Heart left ventricle (tissue), 16 donors: ENCODE results near the gene CCDC127. TPM values are rescaled to one million over a fixed set of nuclear protein-coding genes. Genes with fewer than 3 reads are reported as not detected.

Source experiments
- ATAC-seq, 4 donors: fragments of 200-7000 bp; cut with Tn5 transposase; one replicate each; pipeline ENCODE4 v1.9.1; 2020 to 2022; ENCODE audit warnings: moderate library complexity in 4 of 4, mild to moderate bottlenecking in 3 of 4, moderate number of reproducible peaks in 1 of 4
- DNase-seq, 5 donors: peaks; one replicate each; pipeline ENCODE4 v3.0.0-alpha.2; 2020
- H3K27ac ChIP-seq, 12 donors: fragments of 200-600 bp; sonication (generic) in 4 of 12; one replicate each; pipeline versions ENCODE4 v1.5.0 to v1.8.0; 2016 to 2022; ENCODE audit warnings: mild to moderate bottlenecking in 2 of 12
- H3K27me3 ChIP-seq, 9 donors: fragments of 200-600 bp; sonication (generic) in 2 of 9; one replicate each; pipeline versions ENCODE4 v1.5.1 to v1.8.0; 2016 to 2022; ENCODE audit warnings: mild to moderate bottlenecking in 3 of 9
- H3K36me3 ChIP-seq, 9 donors: fragments of 200-600 bp; sonication (generic) in 2 of 9; one replicate each; pipeline versions ENCODE4 v1.5.0 to v1.8.0; 2018 to 2022; ENCODE audit warnings: mild to moderate bottlenecking in 2 of 9
- H3K4me1 ChIP-seq, 12 donors: fragments of 200-600 bp; sonication (generic) in 4 of 12; one replicate each; pipeline versions ENCODE4 v1.5.0 to v1.8.0; 2016 to 2022; ENCODE audit warnings: mild to moderate bottlenecking in 3 of 12
- H3K4me3 ChIP-seq, 12 donors: fragments of 200-600 bp; sonication (generic) in 4 of 12; one replicate each; pipeline versions ENCODE4 v1.5.0 to v1.8.0; 2017 to 2022; ENCODE audit warnings: mild to moderate bottlenecking in 9 of 12, moderate library complexity in 4 of 12
- H3K9me3 ChIP-seq, 12 donors: fragments of 200-600 bp; sonication (generic) in 4 of 12; one replicate each; pipeline versions ENCODE4 v1.5.0 to v1.8.0; 2016 to 2022; ENCODE audit warnings: mild to moderate bottlenecking in 1 of 12
- CTCF ChIP-seq, 12 donors: fragments of 200-600 bp; sonication (generic) in 4 of 12; IDR thresholded peaks; one replicate each; pipeline versions ENCODE4 v1.5.0 to v1.8.0; 2018 to 2022; ENCODE audit warnings: antibody characterized with exemption in 12 of 12, mild to moderate bottlenecking in 5 of 12
- POLR2A ChIP-seq, 2 donors: fragments of 450-650 bp; IDR thresholded peaks; one replicate each; pipeline ENCODE4 v1.6.1; 2017; ENCODE audit warnings: antibody characterized with exemption in 2 of 2, mild to moderate bottlenecking in 2 of 2, moderate library complexity in 2 of 2
- WGBS, 4 donors: extraction: QIAGEN DNeasy Blood & Tissue Kit in 2 of 4; methylation state at CpG; one replicate each; pipeline versions ENCODE4 v1.1.5 to v1.1.7; 2013 to 2018; 5-methylcytosine and 5-hydroxymethylcytosine counted together
- intact Hi-C, 10 donors: fragments of 100-400 bp; cut with DNase I; formaldehyde crosslinking; loops; one replicate each; pipeline versions ENCODE4 v1.11.1 to v1.14.2; 2022
- polyA plus RNA-seq, 2 donors: library from polyadenylated mRNA; stranded (reverse); fragments of 200-250 nt; gene quantifications; one replicate each; pipeline ENCODE4 v1.2.3, GENCODE V29; 2013
- total RNA-seq, 9 donors: library from RNA; depleted of rRNA in 2 of 9; stranded (reverse); fragments of >200 nt in 2 of 9; fragmentation: NEBNext Ultra II Directional in 3 of 9; extraction: Animal tissue kit (Norgen Biotek cat#: 25700) in 3 of 9; gene quantifications; one replicate each; pipeline versions ENCODE4 v1.1.0 to v1.2.4, GENCODE V29; 2016 to 2023
- donor health status: ischemic (EF 13 %, LVEDD 7.1; RV severe dilation, severe dysfunction).
- donor health status: healthy with polysubstance abuse.
- donor health status: DM: no; HTN: yes; CAD: no.
- donor health status: DM: no; HTN: no; CAD: no.
- donor health status: ischemic (EF 25% LVEDD 6.9; RV normal size, moderate dysfunction).
- donor health status: ischemic (EF 25% LVEDD 5.7; RV mildly dilated, moderate dysfunction).
- donor health status: healthy.
- donor health status: DM: yes; HTN: yes; CAD: no.
- donor health status: ischemic (EF 35%, LVEDD 5.7; RV mildly dilated, moderate dysfunction).
- donor health status: nonischemic (EF 11% LVEDD 7.7; RV severe dilation, severe dysfunction).
- donor health status: DM: yes; HTN: yes; CAD: no.
- donor health status: PGD.
- donor health status: ischemic (EF 29% LVEDD 5.4; RV normal size, mild dysfunction).
- donor health status: nonischemic (EF 23%, LVEDD 6.1; RV moderate dilation, normal function).

CCDC127 gene
- total and polyA plus RNA-seq, 11 donors = 4.8 to 10.3 (median 7.5) TPM

GRCh38 chr5:154826-155225, 63.1 kb downstream of the CCDC127 start:
- Histone ChIP-seq H3K9me3 (peaks cover 0 to under 1% (median 0%) of the 10 kb centered on the region in 12 donors), H3K4me1 (no peaks in the 10 kb centered on the region), H3K27me3 (peaks cover 0 to 12% (median 0%) of the 10 kb centered on the region in 9 donors), H3K36me3 (no peaks in the 10 kb centered on the region), H3K4me3 (no peak overlapping the region), H3K27ac (no peak overlapping the region)
- WGBS, 4 donors = 80 to 91% (median 85%) methylated on average over 18 of the region's 18 CpGs
- no peak for DNase-seq
- no peak for TF ChIP-seq POLR2A (IDR thresholded peaks at IDR 0.05)
- no peak for TF ChIP-seq CTCF (IDR thresholded peaks at IDR 0.05)
- intact Hi-C loops = no loop called here
- ATAC-seq = no peak

- ATAC-seq = no peak
Observed at GRCh38 chr5:154236-154635, 63.7 kb downstream of the CCDC127 start.

GRCh38 chr5:153256-153655, 64.7 kb downstream of the CCDC127 start:
- Histone ChIP-seq H3K9me3 (peaks cover 0 to 14% (median 5%) of the 10 kb centered on the region in 12 donors), H3K4me3 (no peak overlapping the region), H3K4me1 (no peaks in the 10 kb centered on the region), H3K27me3 (no peaks in the 10 kb centered on the region), H3K36me3 (no peaks in the 10 kb centered on the region), H3K27ac (no peak overlapping the region)
- DNase-seq (no peak), ATAC-seq (no peak)
- intact Hi-C loops = no loop called here
- TF ChIP-seq POLR2A (IDR thresholded peaks at IDR 0.05) (no peak), CTCF (IDR thresholded peaks at IDR 0.05) (no peak)
- 67 to 87% (median 84%) methylated on average over 8 of the region's 8 CpGs for WGBS, 4 donors

More at GRCh38 chr5:154236-154635, 63.7 kb downstream of the CCDC127 start:
- Histone ChIP-seq H3K4me3 (no peak overlapping the region), H3K27me3 (peaks cover 0 to 8% (median 0%) of the 10 kb centered on the region in 9 donors), H3K9me3 (peaks cover 0 to 6% (median 0%) of the 10 kb centered on the region in 12 donors), H3K27ac (no peak overlapping the region), H3K36me3 (no peaks in the 10 kb centered on the region), H3K4me1 (no peaks in the 10 kb centered on the region)
- 55 to 74% (median 66%) methylated on average over 10 of the region's 10 CpGs for WGBS, 4 donors
- no peak for DNase-seq
- intact Hi-C loops = no loop called here
- TF ChIP-seq CTCF (IDR thresholded peaks at IDR 0.05) (no peak), POLR2A (IDR thresholded peaks at IDR 0.05) (no peak)

- no peak for TF ChIP-seq CTCF (IDR thresholded peaks at IDR 0.05)
- TF ChIP-seq POLR2A (IDR thresholded peaks at IDR 0.05) = no peak
- Histone ChIP-seq H3K4me3 (no peak overlapping the region), H3K27me3 (no peaks in the 10 kb centered on the region), H3K36me3 (no peaks in the 10 kb centered on the region), H3K27ac (no peak overlapping the region), H3K9me3 (peaks cover 0 to 26% (median 16%) of the 10 kb centered on the region in 12 donors), H3K4me1 (no peaks in the 10 kb centered on the region)
- DNase-seq = no peak
- 64 to 96% (median 94%) methylated on average over 6 of the region's 6 CpGs for WGBS, 4 donors
- no peak for ATAC-seq
- intact Hi-C loops = no loop called here
Observed at GRCh38 chr5:152077-152476, 65.9 kb downstream of the CCDC127 start.
